B cell (primary cell): ENCODE measurements around the gene RORB. TPM values are rescaled to one million over a fixed set of nuclear protein-coding genes. Genes with fewer than 3 reads are reported as not detected.

ENCODE experiments used
- ATAC-seq: fragments of 200-7000 bp; cut with Tn5 transposase; one replicate; pipeline ENCODE4 v1.10.0; 2021; ENCODE audit warnings: low read depth, mild to moderate bottlenecking, moderate number of reproducible peaks, moderate library complexity
- CTCF ChIA-PET: fragments of 350-600 bp; sonication (Branson Sonifier 250); formaldehyde crosslinking; loops from one replicate; lab custom pipeline; 2021; ENCODE audit warnings: antibody characterized with exemption, inconsistent platforms; lab: Charles Lee
- POLR2A ChIA-PET: fragments of 350-600 bp; sonication (Branson Sonifier 250); formaldehyde crosslinking; loops from one replicate; lab custom pipeline; 2021; ENCODE audit warnings: antibody characterized with exemption; lab: Charles Lee
- DNase-seq: peaks from one replicate; pipeline ENCODE4 v3.0.0; 2013
- H2AFZ ChIP-seq: 2 replicates; pipeline ENCODE4 v1.6.1; 2012; ENCODE audit warnings: mild to moderate bottlenecking, low read depth, low read length; ENCODE audit not compliant: insufficient read depth, poor library complexity, severe bottlenecking
- H3K27ac ChIP-seq, 2 donors: 1 replicate in 1 of 2; 2 replicates in 1 of 2; pipeline ENCODE4 v1.5.1; 2012 to 2013; ENCODE audit warnings: low read length in 2 of 2, mild to moderate bottlenecking in 2 of 2, moderate library complexity in 1 of 2
- H3K27me3 ChIP-seq, 4 experiments: fragments of 200-600 bp in 1 of 4; sonication (generic) in 1 of 4; replicated peaks in 1 of 4; 1 replicate in 2 of 4; 2 replicates in 2 of 4; pipeline versions ENCODE4 v1.6.1 to v1.7.0; 2013 to 2016; ENCODE audit warnings: low read length in 3 of 4, mild to moderate bottlenecking in 2 of 4, mixed read lengths in 1 of 4, moderate library complexity in 1 of 4; ENCODE audit not compliant: insufficient read depth in 4 of 4, control insufficient read depth in 3 of 4; ENCODE audit errors: control extremely low read depth in 1 of 4
- H3K36me3 ChIP-seq, 2 experiments: replicated peaks in 1 of 2; 1 replicate in 1 of 2; 2 replicates in 1 of 2; pipeline versions ENCODE4 v1.6.1 to v1.7.1; 2013; ENCODE audit warnings: low read length in 1 of 2; ENCODE audit not compliant: insufficient read depth in 2 of 2, control insufficient read depth in 1 of 2; ENCODE audit errors: control extremely low read depth in 1 of 2, extremely low read depth in 1 of 2
- H3K4me1 ChIP-seq, 2 donors: fragments of 200-600 bp in 1 of 2; sonication (generic) in 1 of 2; 1 replicate in 1 of 2; 2 replicates in 1 of 2; pipeline versions ENCODE4 v1.5.1 to v1.6.1; 2013 to 2017; ENCODE audit warnings: low read length in 2 of 2; ENCODE audit not compliant: control insufficient read depth in 2 of 2, insufficient read depth in 2 of 2
- H3K4me2 ChIP-seq: replicated peaks from 2 replicates; pipeline ENCODE3; 2012; ENCODE audit warnings: mild to moderate bottlenecking, low read depth, low read length; ENCODE audit not compliant: poor library complexity, severe bottlenecking
- H3K4me3 ChIP-seq, 5 experiments: fragments of 200-600 bp in 1 of 5; sonication (generic) in 1 of 5; 1 replicate in 3 of 5; 2 replicates in 2 of 5; pipeline versions ENCODE4 v1.5.1 to v1.7.0; 2011 to 2016; ENCODE audit warnings: low read length in 4 of 5, mild to moderate bottlenecking in 4 of 5, low read depth in 2 of 5, control low read depth in 1 of 5, moderate library complexity in 1 of 5; ENCODE audit not compliant: insufficient read depth in 1 of 5; ENCODE audit errors: control extremely low read depth in 1 of 5, extremely low read depth in 1 of 5
- H3K79me2 ChIP-seq: fragments of 200-600 bp; sonication (generic); one replicate; pipeline ENCODE4 v1.6.0; 2016; ENCODE audit warnings: low read length; ENCODE audit not compliant: control insufficient read depth, insufficient read depth
- H3K9ac ChIP-seq: fragments of 200-600 bp; sonication (generic); 2 replicates; pipeline ENCODE4 v1.6.1; 2017; ENCODE audit warnings: mild to moderate bottlenecking, low read length, moderate library complexity
- H3K9me3 ChIP-seq, 3 donors: one replicate each; pipeline versions ENCODE4 v1.6.1 to v1.7.1; 2013; ENCODE audit warnings: low read length in 2 of 3; ENCODE audit not compliant: control insufficient read depth in 2 of 3, insufficient read depth in 1 of 3; ENCODE audit errors: control extremely low read depth in 1 of 3
- H4K20me1 ChIP-seq: 2 replicates; pipeline ENCODE4 v1.6.0; 2012; ENCODE audit warnings: mild to moderate bottlenecking, low read length; ENCODE audit not compliant: insufficient read depth, control insufficient read depth, poor library complexity, severe bottlenecking
- H3K27ac Mint-ChIP-seq: one replicate; pipeline ENCODE4 v1.8.0; 2021; ENCODE audit warnings: mixed read lengths
- H3K27me3 Mint-ChIP-seq: one replicate; pipeline ENCODE4 v1.8.0; 2021; ENCODE audit warnings: mixed read lengths
- H3K4me1 Mint-ChIP-seq: one replicate; pipeline ENCODE4 v1.8.0; 2021; ENCODE audit warnings: mixed read lengths
- H3K4me3 Mint-ChIP-seq: one replicate; pipeline ENCODE4 v1.8.0; 2021; ENCODE audit warnings: mixed read lengths
- H3K9me3 Mint-ChIP-seq: one replicate; pipeline ENCODE4 v1.8.0; 2022; ENCODE audit warnings: mixed read lengths; ENCODE audit not compliant: insufficient read depth
- EZH2 ChIP-seq: IDR thresholded peaks from 2 replicates; pipeline ENCODE4 v1.6.1; 2012; ENCODE audit warnings: borderline replicate concordance, low read depth, mild to moderate bottlenecking, moderate library complexity, low read length; ENCODE audit not compliant: insufficient read depth, poor library complexity, severe bottlenecking
- WGBS: methylation state at CpG from one replicate; pipeline ENCODE4 v1.1.5; 2013; ENCODE audit warnings: missing lambda C conversion rate; ENCODE audit not compliant: insufficient coverage; 5-methylcytosine and 5-hydroxymethylcytosine counted together
- intact Hi-C: fragments of 100-400 bp; cut with micrococcal nuclease; formaldehyde crosslinking; loops from one replicate; pipeline ENCODE4 v1.10.0; 2022
- polyA plus RNA-seq: library from polyadenylated mRNA; depleted of rRNA; stranded (reverse); fragments of >200 nt; gene quantifications from 2 replicates; pipeline ENCODE4 v1.2.3, GENCODE V29; 2012
- total RNA-seq, 2 donors: library from RNA; stranded (reverse); fragments of 120-200 nt in 1 of 2; gene quantifications; 1 replicate in 1 of 2; 2 replicates in 1 of 2; pipeline versions ENCODE4 v1.2.3 to v1.2.4, GENCODE V29; 2013 to 2022
- TF ChIP-seq, protein P1 (sequence below): fragments of 200-600 bp; IDR thresholded peaks from one replicate; pipeline ENCODE4 v1.8.0; 2022; ENCODE audit warnings: antibody characterized with exemption, mild to moderate bottlenecking

The RORB gene
- total and polyA plus RNA-seq, 2 donors (not counting 1 experiment from before 2014, with no cell fraction given) = 0.01 TPM; not detected in 1

DNA sequence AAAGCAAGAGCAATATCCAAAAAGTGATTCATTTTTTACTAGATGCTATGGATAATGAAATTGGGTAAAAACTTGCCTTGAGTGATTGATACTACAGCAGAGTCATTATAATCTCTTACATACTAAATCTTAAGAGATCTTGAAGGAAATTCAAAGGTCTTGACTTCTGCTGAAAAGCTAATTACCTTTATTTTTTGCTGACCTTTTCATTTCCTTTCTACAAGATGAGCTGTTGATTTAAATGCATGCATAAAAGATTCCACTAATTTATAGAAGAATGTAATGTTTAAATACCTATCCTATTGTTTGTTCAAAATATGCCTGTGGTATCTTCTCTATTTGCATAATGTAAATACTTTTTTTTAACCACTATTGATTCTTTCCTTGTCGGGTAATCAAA, 27.2 kb downstream of the RORB start:
- no peaks in the 10 kb centered on the region for H3K9me3 Mint-ChIP-seq
- TF ChIP-seq, protein P1, sequence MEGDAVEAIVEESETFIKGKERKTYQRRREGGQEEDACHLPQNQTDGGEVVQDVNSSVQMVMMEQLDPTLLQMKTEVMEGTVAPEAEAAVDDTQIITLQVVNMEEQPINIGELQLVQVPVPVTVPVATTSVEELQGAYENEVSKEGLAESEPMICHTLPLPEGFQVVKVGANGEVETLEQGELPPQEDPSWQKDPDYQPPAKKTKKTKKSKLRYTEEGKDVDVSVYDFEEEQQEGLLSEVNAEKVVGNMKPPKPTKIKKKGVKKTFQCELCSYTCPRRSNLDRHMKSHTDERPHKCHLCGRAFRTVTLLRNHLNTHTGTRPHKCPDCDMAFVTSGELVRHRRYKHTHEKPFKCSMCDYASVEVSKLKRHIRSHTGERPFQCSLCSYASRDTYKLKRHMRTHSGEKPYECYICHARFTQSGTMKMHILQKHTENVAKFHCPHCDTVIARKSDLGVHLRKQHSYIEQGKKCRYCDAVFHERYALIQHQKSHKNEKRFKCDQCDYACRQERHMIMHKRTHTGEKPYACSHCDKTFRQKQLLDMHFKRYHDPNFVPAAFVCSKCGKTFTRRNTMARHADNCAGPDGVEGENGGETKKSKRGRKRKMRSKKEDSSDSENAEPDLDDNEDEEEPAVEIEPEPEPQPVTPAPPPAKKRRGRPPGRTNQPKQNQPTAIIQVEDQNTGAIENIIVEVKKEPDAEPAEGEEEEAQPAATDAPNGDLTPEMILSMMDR = no peak
- TF ChIP-seq EZH2 = no peak
- Histone ChIP-seq H3K27me3 (peaks cover 0 to 4% (median 0%) of the 10 kb centered on the region in 4 experiments), H3K36me3 (no peaks in the 10 kb centered on the region), H4K20me1 (no peaks in the 10 kb centered on the region), H3K9me3 (no peaks in the 10 kb centered on the region), H3K4me1 (no peaks in the 10 kb centered on the region), H3K4me3 (no peak overlapping the region), H2AFZ (no peak overlapping the region), H3K9ac (no peak overlapping the region), H3K79me2 (no peaks in the 10 kb centered on the region), H3K27ac (no peak overlapping the region), H3K4me2 (no peak overlapping the region)
- H3K27ac Mint-ChIP-seq = no peak overlapping the region
- ChIA-PET POLR2A (no interaction called here), CTCF (no interaction called here)
- ATAC-seq = no peak
- WGBS = no CpG with 5 or more reads among the region's 1 CpG
- H3K27me3 Mint-ChIP-seq = peaks cover 3% of the 10 kb centered on the region
- no peak for DNase-seq
- intact Hi-C loops = no loop called here
- no peak overlapping the region for H3K4me3 Mint-ChIP-seq
- H3K4me1 Mint-ChIP-seq = no peaks in the 10 kb centered on the region

DNA sequence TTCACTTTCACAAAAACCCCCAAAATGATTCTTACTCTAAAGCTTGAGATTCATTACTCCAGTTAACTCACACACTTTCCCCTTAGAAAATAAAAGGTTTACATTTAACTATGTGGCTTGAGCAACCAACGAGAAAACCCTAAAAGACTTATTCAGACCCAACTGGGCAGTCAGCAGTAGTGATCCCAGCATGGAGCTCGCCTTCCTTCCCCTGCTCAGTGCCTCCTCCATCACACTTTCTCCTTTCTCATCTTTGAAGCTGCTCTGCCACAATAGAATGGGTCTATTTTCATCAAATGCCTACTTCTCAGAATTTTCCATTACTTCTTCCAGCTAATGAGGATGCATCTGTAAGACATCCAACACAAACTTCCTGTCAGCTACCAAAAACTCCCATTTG, 29.1 kb downstream of the RORB start:
- H3K4me2 ChIP-seq = no peak overlapping the region
- intact Hi-C loops = no loop called here
- no peak overlapping the region for H3K4me3 ChIP-seq
- no peaks in the 10 kb centered on the region for H3K9me3 ChIP-seq
- H3K36me3 ChIP-seq = no peaks in the 10 kb centered on the region
- Mint-ChIP-seq H3K27me3 (peaks cover 3% of the 10 kb centered on the region), H3K9me3 (no peaks in the 10 kb centered on the region), H3K4me1 (no peaks in the 10 kb centered on the region), H3K27ac (no peak overlapping the region), H3K4me3 (no peak overlapping the region)
- DNase-seq = no peak
- no peak for ATAC-seq
- peaks cover 0 to 4% (median 0%) of the 10 kb centered on the region in 4 experiments for H3K27me3 ChIP-seq
- no peak overlapping the region for H3K27ac ChIP-seq
- H2AFZ ChIP-seq = no peak overlapping the region
- TF ChIP-seq, protein P1 = no peak
- TF ChIP-seq EZH2 = no peak
- ChIA-PET POLR2A (no interaction called here), CTCF (interaction anchor here (0.7 kb wide), 1 partner anchor 13 kb away, joined by 3 read pairs; no protein-coding TSS in a partner anchor)
- WGBS = 60% methylated on average over 2 of the region's 2 CpGs
- no peaks in the 10 kb centered on the region for H3K79me2 ChIP-seq
- H4K20me1 ChIP-seq = no peaks in the 10 kb centered on the region
- no peak overlapping the region for H3K9ac ChIP-seq
- no peaks in the 10 kb centered on the region for H3K4me1 ChIP-seq
